Mucosa of descending colon (tissue), 3 donors: ENCODE measurements around the gene SNX24. TPM values are rescaled to one million over a fixed set of nuclear protein-coding genes. Genes with fewer than 3 reads are reported as not detected.

Source experiments
- ATAC-seq: fragments of 200-7000 bp; cut with Tn5 transposase; one replicate; pipeline ENCODE4 v1.9.1; 2020; ENCODE audit warnings: mild to moderate bottlenecking, moderate library complexity
- DNase-seq, 3 donors: peaks; one replicate each; pipeline ENCODE4 v3.0.0-alpha.2; 2020
- H3K36me3 ChIP-seq: fragments of 200-600 bp; one replicate; pipeline ENCODE4 v1.8.0; 2021; ENCODE audit warnings: low read depth, mild to moderate bottlenecking
- H3K4me1 ChIP-seq: fragments of 200-600 bp; one replicate; pipeline ENCODE4 v1.8.0; 2021; ENCODE audit warnings: low read depth, mild to moderate bottlenecking
- H3K4me3 ChIP-seq: fragments of 200-600 bp; one replicate; pipeline ENCODE4 v1.8.0; 2021; ENCODE audit warnings: mild to moderate bottlenecking
- H3K9me3 ChIP-seq: fragments of 200-600 bp; one replicate; pipeline ENCODE4 v1.8.0; 2021; ENCODE audit warnings: mild to moderate bottlenecking
- CTCF ChIP-seq: fragments of 200-600 bp; IDR thresholded peaks from one replicate; pipeline ENCODE4 v1.8.0; 2022; ENCODE audit warnings: antibody characterized with exemption, mild to moderate bottlenecking
- intact Hi-C, 2 donors: fragments of 100-400 bp; cut with DNase I in 1 of 2; cut with micrococcal nuclease in 1 of 2; formaldehyde crosslinking; loops; one replicate each; pipeline versions ENCODE4 v1.11.0 to v1.11.1; 2022; cut with DNase I, micrococcal nuclease
- total RNA-seq, 3 donors: library from RNA; stranded (reverse); fragmentation: NEBNext Ultra II Directional in 2 of 3; extraction: Animal tissue kit (Norgen Biotek cat#: 25700) in 2 of 3; gene quantifications; one replicate each; pipeline versions ENCODE4 v1.2.1 to v1.2.4, GENCODE V29; 2021 to 2023
- donor health status: DM: no; HTN: no; CAD: no; lungs with moderate emphysema.
- donor health status: DM: no; HTN: no; CAD: no.
- donor health status: DM: no; HTN: yes; CAD: no.

SNX24 gene
- total RNA-seq, 3 donors from 2014 or later, result 15.4 to 17.5 (median 15.7) TPM

GRCh38 chr5:122882831-122883230, 37.4 kb downstream of the SNX24 start:
- Histone ChIP-seq H3K9me3 (no peaks in the 10 kb centered on the region), H3K36me3 (no peaks in the 10 kb centered on the region), H3K4me1 (no peaks in the 10 kb centered on the region), H3K4me3 (no peak overlapping the region)
- intact Hi-C loops, result no loop called here
- no peak for TF ChIP-seq CTCF
- DNase-seq, result no peak
- ATAC-seq, result peak; percentile 43

- no peak for TF ChIP-seq CTCF
- Histone ChIP-seq H3K4me3 (no peak overlapping the region), H3K9me3 (no peaks in the 10 kb centered on the region), H3K36me3 (no peaks in the 10 kb centered on the region), H3K4me1 (no peaks in the 10 kb centered on the region)
- intact Hi-C loops, result no loop called here
- DNase-seq (no peak), ATAC-seq (no peak)
Observed at GRCh38 chr5:122885045-122885517, 39.7 kb downstream of the SNX24 start.

- Histone ChIP-seq H3K36me3 (no peaks in the 10 kb centered on the region), H3K9me3 (no peaks in the 10 kb centered on the region), H3K4me1 (no peaks in the 10 kb centered on the region), H3K4me3 (no peak overlapping the region)
- no peak for TF ChIP-seq CTCF
- no peak for DNase-seq
- intact Hi-C loops, result no loop called here
- no peak for ATAC-seq
Observed at GRCh38 chr5:122885891-122886290, 40.5 kb downstream of the SNX24 start.

GRCh38 chr5:122895141-122895540, 49.7 kb downstream of the SNX24 start:
- no peaks in the 10 kb centered on the region for H3K4me1 ChIP-seq
- intact Hi-C loops, result no loop called here
- DNase-seq (no peak), ATAC-seq (no peak)
- no peak overlapping the region for H3K4me3 ChIP-seq
- no peaks in the 10 kb centered on the region for H3K36me3 ChIP-seq
- no peak for TF ChIP-seq CTCF
- H3K9me3 ChIP-seq, result no peaks in the 10 kb centered on the region

- H3K9me3 ChIP-seq, result no peaks in the 10 kb centered on the region
- intact Hi-C loops, result no loop called here
- H3K4me1 ChIP-seq, result no peaks in the 10 kb centered on the region
- no peak overlapping the region for H3K4me3 ChIP-seq
- DNase-seq (peak in 1 of 3 donors; percentile 17), ATAC-seq (no peak)
- TF ChIP-seq CTCF, result peak; percentile 28
- no peaks in the 10 kb centered on the region for H3K36me3 ChIP-seq
Observed at GRCh38 chr5:122896598-122897282, 51.3 kb downstream of the SNX24 start.

- Histone ChIP-seq H3K9me3 (no peaks in the 10 kb centered on the region), H3K4me3 (no peak overlapping the region), H3K36me3 (no peaks in the 10 kb centered on the region), H3K4me1 (no peaks in the 10 kb centered on the region)
- intact Hi-C loops, result no loop called here
- no peak for TF ChIP-seq CTCF
- no peak for DNase-seq
- no peak for ATAC-seq
Observed at GRCh38 chr5:122897283-122897602, 51.8 kb downstream of the SNX24 start.
